Naive thymus-derived CD4-positive, alpha-beta T cell (primary cell): ENCODE results near the gene UBXN6. TPM values are rescaled to one million over a fixed set of nuclear protein-coding genes. Genes with fewer than 3 reads are reported as not detected.

Experiments used
- ATAC-seq: fragments of 150-1000 bp; cut with Tn5 transposase; 2 replicates; pipeline ENCODE4 v1.10.0; 2021; ENCODE audit warnings: mild to moderate bottlenecking, moderate library complexity
- CTCF ChIA-PET: fragments of 350-600 bp; sonication (Branson Sonifier 250); formaldehyde crosslinking; loops from one replicate; lab custom pipeline; 2021; ENCODE audit warnings: antibody characterized with exemption; lab: Charles Lee
- POLR2A ChIA-PET: fragments of 350-600 bp; sonication (Branson Sonifier 250); formaldehyde crosslinking; loops from one replicate; lab custom pipeline; 2021; ENCODE audit warnings: antibody characterized with exemption, inconsistent platforms; lab: Charles Lee
- DNase-seq, 9 donors: peaks; one replicate each; pipeline versions ENCODE4 v3.0.0 to v3.0.0-alpha.2; 2020 to 2022; ENCODE audit warnings: mixed read lengths in 1 of 9
- H3K27ac ChIP-seq: one replicate; pipeline ENCODE4 v1.7.0; 2013; ENCODE audit warnings: mild to moderate bottlenecking, low read depth, low read length, moderate library complexity
- H3K27me3 ChIP-seq, 2 donors: one replicate each; pipeline ENCODE4 v1.7.0; 2013; ENCODE audit warnings: low read length in 2 of 2, mild to moderate bottlenecking in 2 of 2, moderate library complexity in 2 of 2; ENCODE audit not compliant: control insufficient read depth in 2 of 2, insufficient read depth in 2 of 2
- H3K36me3 ChIP-seq, 3 experiments: 1 replicate in 2 of 3; 2 replicates in 1 of 3; pipeline ENCODE4 v1.7.0; 2013; ENCODE audit warnings: low read length in 3 of 3, mild to moderate bottlenecking in 3 of 3, moderate library complexity in 1 of 3; ENCODE audit not compliant: insufficient read depth in 3 of 3, control insufficient read depth in 2 of 3
- H3K4me1 ChIP-seq, 2 donors: one replicate each; pipeline ENCODE4 v1.7.0; 2013; ENCODE audit warnings: low read length in 2 of 2, mild to moderate bottlenecking in 2 of 2, moderate library complexity in 1 of 2; ENCODE audit not compliant: control insufficient read depth in 2 of 2, insufficient read depth in 2 of 2
- H3K4me3 ChIP-seq: 2 replicates; pipeline ENCODE4 v1.7.0; 2013; ENCODE audit warnings: mild to moderate bottlenecking, low read length
- H3K9me3 ChIP-seq, 3 experiments: 1 replicate in 2 of 3; 2 replicates in 1 of 3; pipeline ENCODE4 v1.7.0; 2013; ENCODE audit warnings: low read length in 3 of 3; ENCODE audit not compliant: control insufficient read depth in 2 of 3
- H3K27ac Mint-ChIP-seq, 9 donors: one replicate each; pipeline ENCODE4 v1.8.0; 2020 to 2022; ENCODE audit warnings: mixed read lengths in 9 of 9, mild to moderate bottlenecking in 8 of 9, moderate library complexity in 5 of 9, inconsistent platforms in 2 of 9
- H3K27me3 Mint-ChIP-seq, 5 donors: one replicate each; pipeline ENCODE4 v1.8.0; 2021 to 2022; ENCODE audit warnings: mixed read lengths in 5 of 5, mild to moderate bottlenecking in 1 of 5
- H3K36me3 Mint-ChIP-seq, 5 donors: one replicate each; pipeline ENCODE4 v1.8.0; 2020 to 2022; ENCODE audit warnings: mixed read lengths in 5 of 5, mild to moderate bottlenecking in 3 of 5, inconsistent platforms in 1 of 5
- H3K4me1 Mint-ChIP-seq, 7 donors: one replicate each; pipeline ENCODE4 v1.8.0; 2020 to 2022; ENCODE audit warnings: mixed read lengths in 7 of 7, mild to moderate bottlenecking in 3 of 7, inconsistent platforms in 1 of 7
- H3K4me3 Mint-ChIP-seq, 10 donors: one replicate each; pipeline ENCODE4 v1.8.0; 2020 to 2022; ENCODE audit warnings: mild to moderate bottlenecking in 10 of 10, mixed read lengths in 10 of 10, moderate library complexity in 6 of 10, inconsistent platforms in 2 of 10
- H3K9me3 Mint-ChIP-seq, 11 donors: one replicate each; pipeline ENCODE4 v1.8.0; 2020 to 2022; ENCODE audit warnings: mixed read lengths in 11 of 11, mild to moderate bottlenecking in 4 of 11, inconsistent platforms in 1 of 11, moderate library complexity in 1 of 11
- intact Hi-C, 2 donors: fragments of 100-400 bp; cut with micrococcal nuclease; formaldehyde crosslinking; loops; one replicate each; pipeline ENCODE4 v1.15.1; 2023
- polyA plus RNA-seq, 2 donors: library from polyadenylated mRNA; unstranded; fragments of 300-500 nt; fragmentation: Illumina TruSeq; gene quantifications; one replicate each; pipeline ENCODE4 v1.2.3, GENCODE V29; 2021
- total RNA-seq, 6 experiments: library from RNA in 5 of 6; stranded (reverse) in 5 of 6; gene quantifications; 1 replicate in 5 of 6; 2 replicates in 1 of 6; pipeline ENCODE4 v1.2.3 and lab custom pipeline; 2021 to 2026

The UBXN6 gene
- total and polyA plus RNA-seq, 7 experiments from 2014 or later, result 5.4 to 68.6 (median 50.3) TPM

DNA sequence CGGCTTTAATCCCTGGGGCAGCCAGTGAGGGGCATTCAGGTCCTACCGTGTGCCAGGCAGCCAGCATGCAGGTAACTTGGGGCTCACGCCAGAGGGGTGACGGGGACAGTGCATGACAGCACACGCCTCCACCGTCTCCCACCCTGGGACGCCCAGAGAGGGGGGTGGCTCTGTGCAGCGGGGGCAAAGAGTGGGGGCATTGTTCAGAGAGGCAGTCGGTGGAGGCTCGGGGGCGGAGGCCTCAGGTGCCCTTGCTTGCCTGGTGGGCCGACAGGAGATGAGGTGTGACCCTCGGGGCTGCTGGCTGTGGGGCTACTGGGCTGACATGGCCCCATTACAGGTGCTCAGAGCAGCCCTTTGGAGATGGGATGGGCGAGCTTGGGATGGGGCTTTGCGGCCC lies 42.3 kb upstream of the UBXN6 start:
- ChIA-PET POLR2A (no interaction called here), CTCF (no interaction called here)
- Histone ChIP-seq H3K4me3 (no peak overlapping the region), H3K27ac (no peak overlapping the region), H3K4me1 (no peaks in the 10 kb centered on the region), H3K27me3 (no peaks in the 10 kb centered on the region), H3K36me3 (peaks cover 0 to 81% (median 9%) of the 10 kb centered on the region in 3 experiments), H3K9me3 (no peaks in the 10 kb centered on the region)
- H3K4me1 Mint-ChIP-seq, result no peaks in the 10 kb centered on the region
- intact Hi-C loops, result no loop called here
- H3K27ac Mint-ChIP-seq, result no peak overlapping the region
- no peaks in the 10 kb centered on the region for H3K27me3 Mint-ChIP-seq
- H3K36me3 Mint-ChIP-seq, result peaks cover 0 to 13% (median 3%) of the 10 kb centered on the region in 5 donors
- H3K9me3 Mint-ChIP-seq, result no peaks in the 10 kb centered on the region
- ATAC-seq (no peak), DNase-seq (no peak)
- H3K4me3 Mint-ChIP-seq, result no peak overlapping the region

DNA sequence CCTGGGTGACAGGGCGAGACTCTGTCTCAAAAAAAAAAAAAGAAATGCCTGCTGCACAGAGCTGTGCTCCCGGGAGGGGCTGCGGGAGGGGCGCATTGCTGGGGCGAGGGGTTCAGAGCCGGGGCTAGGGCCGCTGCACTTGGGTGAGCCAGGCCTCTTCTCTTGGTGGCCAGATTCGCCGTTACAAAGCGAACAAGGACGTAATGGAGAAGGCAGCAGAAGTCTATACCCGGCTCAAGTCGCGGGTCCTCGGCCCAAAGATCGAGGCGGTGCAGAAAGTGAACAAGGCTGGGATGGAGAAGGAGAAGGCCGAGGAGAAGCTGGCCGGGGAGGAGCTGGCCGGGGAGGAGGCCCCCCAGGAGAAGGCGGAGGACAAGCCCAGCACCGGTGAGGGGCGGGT lies 41.7 kb upstream of the UBXN6 start:
- peaks cover 0 to 83% (median 9%) of the 10 kb centered on the region in 3 experiments for H3K36me3 ChIP-seq
- DNase-seq, result no peak
- H3K4me3 ChIP-seq, result no peak overlapping the region
- Mint-ChIP-seq H3K27me3 (no peaks in the 10 kb centered on the region), H3K9me3 (no peaks in the 10 kb centered on the region), H3K4me3 (no peak overlapping the region), H3K4me1 (no peaks in the 10 kb centered on the region), H3K27ac (no peak overlapping the region), H3K36me3 (peaks cover 0 to 17% (median 3%) of the 10 kb centered on the region in 5 donors)
- intact Hi-C loops, result no loop called here
- H3K27ac ChIP-seq, result no peak overlapping the region
- no peaks in the 10 kb centered on the region for H3K9me3 ChIP-seq
- no peaks in the 10 kb centered on the region for H3K4me1 ChIP-seq
- no peaks in the 10 kb centered on the region for H3K27me3 ChIP-seq
- POLR2A ChIA-PET, result no interaction called here
- CTCF ChIA-PET, result no interaction called here
- no peak for ATAC-seq

DNA sequence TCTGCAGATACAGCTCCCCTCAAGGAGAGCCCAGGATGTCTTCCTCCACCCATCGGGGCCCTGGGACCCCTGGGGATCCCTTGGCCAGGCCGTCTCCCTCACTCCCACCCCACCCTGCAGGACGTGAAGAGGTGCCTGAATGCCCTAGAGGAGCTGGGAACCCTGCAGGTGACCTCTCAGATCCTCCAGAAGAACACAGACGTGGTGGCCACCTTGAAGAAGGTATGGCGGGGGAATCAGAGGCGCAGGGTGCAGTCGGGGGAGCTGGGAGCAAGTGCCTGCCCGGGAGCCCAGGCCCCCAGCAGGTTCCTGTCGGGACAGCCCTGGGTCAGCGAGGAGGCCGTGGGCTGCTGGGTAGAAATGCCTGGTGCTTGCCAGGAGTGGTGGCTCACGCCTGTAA lies 41.1 kb upstream of the UBXN6 start:
- intact Hi-C loops, result no loop called here
- no peak overlapping the region for H3K4me3 ChIP-seq
- Mint-ChIP-seq H3K27ac (no peak overlapping the region), H3K4me1 (no peaks in the 10 kb centered on the region), H3K9me3 (no peaks in the 10 kb centered on the region), H3K27me3 (no peaks in the 10 kb centered on the region), H3K4me3 (no peak overlapping the region), H3K36me3 (peaks cover 0 to 17% (median 3%) of the 10 kb centered on the region in 5 donors)
- no peak for DNase-seq
- POLR2A ChIA-PET, result no interaction called here
- no peaks in the 10 kb centered on the region for H3K9me3 ChIP-seq
- CTCF ChIA-PET, result no interaction called here
- no peaks in the 10 kb centered on the region for H3K27me3 ChIP-seq
- no peak overlapping the region for H3K27ac ChIP-seq
- H3K4me1 ChIP-seq, result no peaks in the 10 kb centered on the region
- peaks cover 0 to 84% (median 9%) of the 10 kb centered on the region in 3 experiments for H3K36me3 ChIP-seq
- no peak for ATAC-seq

DNA sequence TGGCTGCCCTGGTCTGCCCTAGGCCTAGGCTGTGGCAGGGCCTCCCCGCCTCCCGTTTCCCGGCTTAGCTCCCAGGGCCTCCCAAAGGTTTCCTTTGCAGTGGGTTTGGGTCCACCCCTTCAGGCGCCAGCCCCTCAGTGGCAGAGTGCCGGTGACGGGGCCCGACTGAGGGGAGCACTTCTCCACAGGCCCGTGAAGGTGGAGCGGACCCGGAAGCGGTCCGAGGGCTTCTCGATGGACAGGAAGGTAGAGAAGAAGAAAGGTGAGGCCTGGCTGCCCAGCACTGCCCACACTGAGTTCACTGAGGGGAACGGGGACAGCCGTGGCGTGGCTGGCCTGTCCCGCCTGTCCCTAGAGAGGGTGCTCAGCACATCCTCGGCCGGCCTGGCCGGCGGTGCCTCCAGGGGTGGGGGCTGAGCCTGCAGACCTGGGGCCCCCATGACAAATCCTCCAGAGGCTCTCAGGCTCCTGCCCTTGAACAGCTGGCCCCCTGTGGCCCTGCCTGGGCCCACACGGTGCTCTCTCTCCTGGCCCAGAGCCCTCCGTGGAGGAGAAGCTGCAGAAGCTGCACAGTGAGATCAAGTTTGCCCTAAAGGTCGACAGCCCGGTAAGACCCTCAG lies 40.3 kb upstream of the UBXN6 start:
- H3K4me3 Mint-ChIP-seq, result no peak overlapping the region
- peaks cover 0 to 84% (median 9%) of the 10 kb centered on the region in 3 experiments for H3K36me3 ChIP-seq

DNA sequence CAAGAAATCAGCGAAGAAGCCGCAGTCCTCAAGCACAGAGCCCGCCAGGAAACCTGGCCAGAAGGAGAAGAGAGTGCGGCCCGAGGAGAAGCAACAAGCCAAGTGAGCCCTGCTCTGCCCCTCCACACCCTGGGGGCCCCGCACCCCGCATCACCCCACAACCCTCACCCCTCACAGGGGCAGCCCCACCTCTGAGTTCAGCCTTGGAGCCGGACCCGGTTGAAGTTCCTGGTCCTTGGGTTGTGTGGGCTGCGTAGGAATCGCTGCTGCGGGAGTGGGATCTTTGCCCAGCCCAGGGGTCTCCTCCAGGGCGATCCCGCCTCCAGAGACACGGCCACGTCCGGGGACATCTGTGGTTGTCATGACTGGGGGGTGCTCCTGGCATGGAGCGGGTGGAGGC lies 38.7 kb upstream of the UBXN6 start:
- Histone ChIP-seq H3K9me3 (no peaks in the 10 kb centered on the region), H3K4me1 (no peaks in the 10 kb centered on the region), H3K27ac (no peak overlapping the region), H3K4me3 (no peak overlapping the region), H3K36me3 (peaks cover 0 to 80% (median 9%) of the 10 kb centered on the region in 3 experiments), H3K27me3 (no peaks in the 10 kb centered on the region)
- Mint-ChIP-seq H3K9me3 (no peaks in the 10 kb centered on the region), H3K4me1 (no peaks in the 10 kb centered on the region), H3K36me3 (peaks cover 0 to 17% (median 3%) of the 10 kb centered on the region in 5 donors), H3K4me3 (no peak overlapping the region), H3K27me3 (no peaks in the 10 kb centered on the region), H3K27ac (no peak overlapping the region)
- DNase-seq (no peak), ATAC-seq (no peak)
- POLR2A ChIA-PET, result no interaction called here
- CTCF ChIA-PET, result no interaction called here
- intact Hi-C loops, result no loop called here

More for the DNA sequence above, 40.3 kb upstream of the UBXN6 start:
- no peak overlapping the region for H3K27ac Mint-ChIP-seq
- H3K27ac ChIP-seq, result no peak overlapping the region
- H3K27me3 ChIP-seq, result no peaks in the 10 kb centered on the region
- ChIA-PET POLR2A (no interaction called here), CTCF (no interaction called here)
- ATAC-seq (no peak), DNase-seq (no peak)
- intact Hi-C loops, result no loop called here
- H3K36me3 Mint-ChIP-seq, result peaks cover 0 to 17% (median 3%) of the 10 kb centered on the region in 5 donors
- no peaks in the 10 kb centered on the region for H3K9me3 ChIP-seq
- no peaks in the 10 kb centered on the region for H3K4me1 ChIP-seq
- H3K9me3 Mint-ChIP-seq, result no peaks in the 10 kb centered on the region
- no peak overlapping the region for H3K4me3 ChIP-seq
- H3K4me1 Mint-ChIP-seq, result no peaks in the 10 kb centered on the region
- no peaks in the 10 kb centered on the region for H3K27me3 Mint-ChIP-seq

DNA sequence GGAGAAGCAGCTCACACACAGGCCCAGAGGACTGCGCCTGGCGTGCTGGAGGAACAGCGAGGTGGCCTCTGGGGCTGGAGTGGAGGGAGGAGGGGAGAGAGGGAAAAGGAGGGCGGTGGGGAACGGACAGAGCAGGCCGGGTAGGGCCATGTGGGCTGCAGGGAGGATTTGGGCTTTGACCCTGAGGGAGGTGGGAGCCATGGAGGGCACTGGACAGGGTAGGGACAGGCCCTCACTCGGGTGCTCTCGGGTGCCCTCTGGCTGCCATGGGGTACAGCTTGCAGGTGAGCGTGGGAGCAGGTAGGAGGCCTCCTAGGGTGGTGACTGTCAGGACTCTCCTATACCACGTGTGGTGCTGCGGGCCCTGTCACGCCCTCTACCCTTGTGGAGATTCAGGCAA lies 37.9 kb upstream of the UBXN6 start:
- no peaks in the 10 kb centered on the region for H3K4me1 ChIP-seq
- no peak overlapping the region for H3K4me3 ChIP-seq
- H3K9me3 Mint-ChIP-seq, result no peaks in the 10 kb centered on the region
- POLR2A ChIA-PET, result no interaction called here
- no peaks in the 10 kb centered on the region for H3K27me3 Mint-ChIP-seq
- H3K4me1 Mint-ChIP-seq, result no peaks in the 10 kb centered on the region
- peak; percentile 26 for ATAC-seq
- no peak overlapping the region for H3K27ac Mint-ChIP-seq
- H3K27me3 ChIP-seq, result no peaks in the 10 kb centered on the region
- H3K9me3 ChIP-seq, result no peaks in the 10 kb centered on the region
- no peak for DNase-seq
- H3K27ac ChIP-seq, result no peak overlapping the region
- intact Hi-C loops, result no loop called here
- peaks cover 0 to 74% (median 9%) of the 10 kb centered on the region in 3 experiments for H3K36me3 ChIP-seq
- no peak overlapping the region for H3K4me3 Mint-ChIP-seq
- peaks cover 0 to 15% (median 5%) of the 10 kb centered on the region in 5 donors for H3K36me3 Mint-ChIP-seq
- CTCF ChIA-PET, result no interaction called here

DNA sequence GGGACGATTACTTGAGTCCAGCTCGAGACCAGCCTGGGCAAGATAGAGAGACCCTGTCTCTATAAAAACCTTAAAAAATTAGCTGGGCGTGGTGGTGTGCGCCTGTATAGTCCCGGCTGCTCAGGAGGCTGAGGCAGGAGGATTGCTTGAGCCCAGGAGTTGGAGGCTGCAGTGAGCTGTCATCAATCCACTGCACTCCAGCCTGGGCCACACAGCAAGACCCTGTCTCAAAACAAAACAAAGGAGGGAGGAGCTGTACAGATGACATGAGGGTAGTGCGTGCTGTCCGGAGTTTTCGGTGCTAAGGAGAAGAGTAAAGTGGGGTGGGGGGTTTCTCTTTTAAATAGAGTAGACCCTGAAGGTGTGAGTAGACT lies 37.1 kb upstream of the UBXN6 start:
- H3K36me3 ChIP-seq, result peaks cover 0 to 73% (median 9%) of the 10 kb centered on the region in 3 experiments
- H3K9me3 ChIP-seq, result no peaks in the 10 kb centered on the region
- ChIA-PET POLR2A (no interaction called here), CTCF (no interaction called here)
- H3K36me3 Mint-ChIP-seq, result peaks cover 0 to 18% (median 8%) of the 10 kb centered on the region in 5 donors
- H3K27me3 ChIP-seq, result no peaks in the 10 kb centered on the region
- no peaks in the 10 kb centered on the region for H3K9me3 Mint-ChIP-seq
- H3K4me1 Mint-ChIP-seq, result no peaks in the 10 kb centered on the region
- H3K27me3 Mint-ChIP-seq, result no peaks in the 10 kb centered on the region
- ATAC-seq (no peak), DNase-seq (no peak)
- H3K4me3 Mint-ChIP-seq, result no peak overlapping the region
- H3K27ac Mint-ChIP-seq, result peak overlapping the region in 1 of 9 donors; percentile 51
- no peaks in the 10 kb centered on the region for H3K4me1 ChIP-seq
- H3K27ac ChIP-seq, result no peak overlapping the region
- H3K4me3 ChIP-seq, result no peak overlapping the region
- intact Hi-C loops, result no loop called here
